IPS-20b (cell line): Measurements from ENCODE around the gene BET1.

Source experiments
- H3K27ac ChIP-seq: one replicate; pipeline ENCODE4 v1.5.1; 2013; ENCODE audit warnings: low read length
- H3K27me3 ChIP-seq: 2 replicates; pipeline ENCODE4 v1.6.1; 2013; ENCODE audit warnings: mild to moderate bottlenecking, low read length, inconsistent platforms; ENCODE audit not compliant: insufficient read depth
- H3K36me3 ChIP-seq: 2 replicates; pipeline ENCODE4 v1.6.1; 2013; ENCODE audit warnings: low read depth, mild to moderate bottlenecking, inconsistent platforms, low read length, moderate library complexity; ENCODE audit not compliant: insufficient read depth
- H3K4me1 ChIP-seq: 2 replicates; pipeline ENCODE4 v1.6.1; 2013; ENCODE audit warnings: mild to moderate bottlenecking, control low read depth, inconsistent platforms, low read length, moderate library complexity; ENCODE audit not compliant: insufficient read depth
- H3K4me3 ChIP-seq: 2 replicates; pipeline ENCODE4 v1.5.1; 2013; ENCODE audit warnings: mild to moderate bottlenecking, low read length, inconsistent platforms
- H3K9ac ChIP-seq: 2 replicates; pipeline ENCODE4 v1.6.1; 2013; ENCODE audit warnings: low read depth, mild to moderate bottlenecking, inconsistent platforms, low read length, moderate library complexity
- H3K9me3 ChIP-seq: 2 replicates; pipeline ENCODE4 v1.6.1; 2013; ENCODE audit warnings: mild to moderate bottlenecking, low read depth, low read length, inconsistent platforms; ENCODE audit not compliant: insufficient read depth

BET1 gene

GRCh38 chr7:93955304-93955703 is 48.9 kb downstream of the BET1 start:
- no peak overlapping the region for H3K9ac ChIP-seq
- H3K36me3 ChIP-seq, result no peaks in the 10 kb centered on the region
- peaks cover 4% of the 10 kb centered on the region; the same call in 1 of the 2 replicates for H3K4me1 ChIP-seq
- no peaks in the 10 kb centered on the region for H3K9me3 ChIP-seq
- no peak overlapping the region for H3K27ac ChIP-seq
- no peaks in the 10 kb centered on the region for H3K27me3 ChIP-seq
- no peak overlapping the region for H3K4me3 ChIP-seq

- Histone ChIP-seq H3K4me1 (no peaks in the 10 kb centered on the region), H3K27me3 (no peaks in the 10 kb centered on the region), H3K9me3 (no peaks in the 10 kb centered on the region), H3K4me3 (no peak overlapping the region), H3K36me3 (no peaks in the 10 kb centered on the region), H3K9ac (no peak overlapping the region), H3K27ac (no peak overlapping the region)
Observed at GRCh38 chr7:93949423-93949822, 54.7 kb downstream of the BET1 start.

- Histone ChIP-seq H3K4me1 (no peaks in the 10 kb centered on the region), H3K9ac (no peak overlapping the region), H3K36me3 (no peaks in the 10 kb centered on the region), H3K9me3 (no peaks in the 10 kb centered on the region), H3K4me3 (no peak overlapping the region), H3K27ac (no peak overlapping the region), H3K27me3 (no peaks in the 10 kb centered on the region)
Observed at GRCh38 chr7:93948873-93949272, 55.3 kb downstream of the BET1 start.

GRCh38 chr7:93948106-93948505 is 56.0 kb downstream of the BET1 start:
- no peaks in the 10 kb centered on the region for H3K36me3 ChIP-seq
- no peaks in the 10 kb centered on the region for H3K4me1 ChIP-seq
- no peak overlapping the region for H3K27ac ChIP-seq
- no peaks in the 10 kb centered on the region for H3K27me3 ChIP-seq
- H3K9me3 ChIP-seq, result no peaks in the 10 kb centered on the region
- no peak overlapping the region for H3K4me3 ChIP-seq
- H3K9ac ChIP-seq, result no peak overlapping the region

GRCh38 chr7:93945756-93946535 is 58.2 kb downstream of the BET1 start:
- Histone ChIP-seq H3K9me3 (no peaks in the 10 kb centered on the region), H3K36me3 (no peaks in the 10 kb centered on the region), H3K27ac (no peak overlapping the region), H3K4me3 (no peak overlapping the region), H3K27me3 (no peaks in the 10 kb centered on the region), H3K9ac (no peak overlapping the region), H3K4me1 (no peaks in the 10 kb centered on the region)

GRCh38 chr7:93945083-93945482 is 59.1 kb downstream of the BET1 start:
- no peak overlapping the region for H3K27ac ChIP-seq
- H3K4me3 ChIP-seq, result no peak overlapping the region
- no peaks in the 10 kb centered on the region for H3K36me3 ChIP-seq
- H3K27me3 ChIP-seq, result no peaks in the 10 kb centered on the region
- H3K9me3 ChIP-seq, result no peaks in the 10 kb centered on the region
- H3K4me1 ChIP-seq, result no peaks in the 10 kb centered on the region
- no peak overlapping the region for H3K9ac ChIP-seq

GRCh38 chr7:93944673-93945072 is 59.5 kb downstream of the BET1 start:
- H3K4me1 ChIP-seq, result no peaks in the 10 kb centered on the region
- H3K4me3 ChIP-seq, result no peak overlapping the region
- H3K27ac ChIP-seq, result no peak overlapping the region
- no peak overlapping the region for H3K9ac ChIP-seq
- no peaks in the 10 kb centered on the region for H3K9me3 ChIP-seq
- H3K27me3 ChIP-seq, result no peaks in the 10 kb centered on the region
- H3K36me3 ChIP-seq, result no peaks in the 10 kb centered on the region

- Histone ChIP-seq H3K4me3 (no peak overlapping the region), H3K27me3 (no peaks in the 10 kb centered on the region), H3K36me3 (no peaks in the 10 kb centered on the region), H3K9me3 (no peaks in the 10 kb centered on the region), H3K27ac (no peak overlapping the region), H3K9ac (no peak overlapping the region), H3K4me1 (no peaks in the 10 kb centered on the region)
Observed at GRCh38 chr7:93943816-93944540, 60.2 kb downstream of the BET1 start.
